ENCODE data around the gene KCNK5.

DNA sequence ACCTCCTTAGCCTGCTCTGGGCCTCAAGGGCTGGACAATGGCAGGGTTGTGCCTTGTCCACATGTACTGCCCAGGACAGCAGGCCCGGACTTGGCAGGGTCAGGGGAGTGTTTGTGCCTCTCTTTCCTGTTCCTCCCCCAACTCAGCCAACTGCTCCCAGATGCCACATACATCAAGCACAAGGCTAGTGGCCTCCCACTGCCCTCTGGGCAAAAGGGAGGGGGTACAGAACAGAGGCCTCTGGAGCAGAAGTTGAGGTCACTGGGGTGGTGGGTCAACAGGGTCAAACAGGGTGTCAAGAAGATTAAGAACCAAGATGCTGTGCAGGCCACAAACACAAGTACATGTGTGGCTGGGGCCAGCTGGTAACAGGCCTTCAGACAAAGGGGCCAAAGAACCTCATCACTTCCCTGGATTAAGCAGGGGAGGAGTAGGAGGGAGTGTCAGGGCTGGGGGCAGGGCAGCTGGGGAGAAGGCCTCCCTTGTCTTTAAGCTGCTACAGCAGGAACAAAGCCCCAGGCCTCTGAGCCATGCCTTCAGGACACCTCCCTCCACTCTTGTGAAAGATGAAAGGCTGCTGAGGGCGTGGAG lies 36.0 kb downstream of the KCNK5 start:
- TF ChIP-seq EP300 (IDR thresholded peaks at IDR 0.05): no peak
- no peak for TF ChIP-seq POLR2A (IDR thresholded peaks at IDR 0.05)
- TF ChIP-seq, protein P1, sequence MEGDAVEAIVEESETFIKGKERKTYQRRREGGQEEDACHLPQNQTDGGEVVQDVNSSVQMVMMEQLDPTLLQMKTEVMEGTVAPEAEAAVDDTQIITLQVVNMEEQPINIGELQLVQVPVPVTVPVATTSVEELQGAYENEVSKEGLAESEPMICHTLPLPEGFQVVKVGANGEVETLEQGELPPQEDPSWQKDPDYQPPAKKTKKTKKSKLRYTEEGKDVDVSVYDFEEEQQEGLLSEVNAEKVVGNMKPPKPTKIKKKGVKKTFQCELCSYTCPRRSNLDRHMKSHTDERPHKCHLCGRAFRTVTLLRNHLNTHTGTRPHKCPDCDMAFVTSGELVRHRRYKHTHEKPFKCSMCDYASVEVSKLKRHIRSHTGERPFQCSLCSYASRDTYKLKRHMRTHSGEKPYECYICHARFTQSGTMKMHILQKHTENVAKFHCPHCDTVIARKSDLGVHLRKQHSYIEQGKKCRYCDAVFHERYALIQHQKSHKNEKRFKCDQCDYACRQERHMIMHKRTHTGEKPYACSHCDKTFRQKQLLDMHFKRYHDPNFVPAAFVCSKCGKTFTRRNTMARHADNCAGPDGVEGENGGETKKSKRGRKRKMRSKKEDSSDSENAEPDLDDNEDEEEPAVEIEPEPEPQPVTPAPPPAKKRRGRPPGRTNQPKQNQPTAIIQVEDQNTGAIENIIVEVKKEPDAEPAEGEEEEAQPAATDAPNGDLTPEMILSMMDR (IDR thresholded peaks at IDR 0.05): no peak
